GM04503 (cell line): ENCODE measurements around the gene PLXNA1.
A peak's percentile ranks its signal among the peaks of the same experiment; 100 is the strongest.

ENCODE experiments used
- DNase-seq: peaks from one replicate; pipeline ENCODE4 v3.0.0-alpha.2; 2012; ENCODE audit warnings: low read depth

PLXNA1 gene

DNA sequence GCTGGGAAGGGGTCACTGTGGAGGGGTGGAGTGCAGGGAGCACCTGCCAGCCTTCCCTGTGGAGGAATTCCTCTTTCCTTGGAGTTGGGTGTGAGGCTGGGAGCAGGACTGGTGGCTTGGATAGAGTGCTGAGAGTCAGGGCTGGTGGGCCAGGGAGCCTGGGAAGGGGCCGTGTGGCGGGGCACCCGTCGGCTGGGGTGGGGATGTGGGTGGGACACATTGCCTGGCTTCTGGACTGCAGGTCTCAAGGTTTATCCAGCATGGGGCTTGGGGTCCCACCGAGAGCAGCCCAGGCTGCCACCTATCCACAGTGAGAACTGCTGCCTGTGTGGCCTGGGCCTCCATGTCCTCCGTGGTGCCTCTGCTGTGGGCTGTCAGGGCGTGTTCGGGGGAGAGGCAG lies 4.7 kb downstream of the PLXNA1 start:
- no peak for DNase-seq

DNA sequence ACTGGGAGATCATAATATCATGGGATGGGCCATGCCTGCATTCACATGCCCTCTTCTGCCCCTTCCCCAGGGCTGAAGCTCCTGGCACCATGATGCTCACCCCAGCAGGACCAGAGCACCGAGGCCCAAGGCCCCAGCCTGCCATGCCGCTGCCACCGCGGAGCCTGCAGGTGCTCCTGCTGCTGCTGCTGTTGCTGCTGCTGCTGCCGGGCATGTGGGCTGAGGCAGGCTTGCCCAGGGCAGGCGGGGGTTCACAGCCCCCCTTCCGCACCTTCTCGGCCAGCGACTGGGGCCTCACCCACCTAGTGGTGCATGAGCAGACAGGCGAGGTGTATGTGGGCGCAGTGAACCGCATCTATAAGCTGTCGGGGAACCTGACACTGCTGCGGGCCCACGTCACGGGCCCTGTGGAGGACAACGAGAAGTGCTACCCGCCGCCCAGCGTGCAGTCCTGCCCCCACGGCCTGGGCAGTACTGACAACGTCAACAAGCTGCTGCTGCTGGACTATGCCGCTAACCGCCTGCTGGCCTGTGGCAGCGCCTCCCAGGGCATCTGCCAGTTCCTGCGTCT lies 5.6 kb downstream of the PLXNA1 start:
- DNase-seq, result no peak

DNA sequence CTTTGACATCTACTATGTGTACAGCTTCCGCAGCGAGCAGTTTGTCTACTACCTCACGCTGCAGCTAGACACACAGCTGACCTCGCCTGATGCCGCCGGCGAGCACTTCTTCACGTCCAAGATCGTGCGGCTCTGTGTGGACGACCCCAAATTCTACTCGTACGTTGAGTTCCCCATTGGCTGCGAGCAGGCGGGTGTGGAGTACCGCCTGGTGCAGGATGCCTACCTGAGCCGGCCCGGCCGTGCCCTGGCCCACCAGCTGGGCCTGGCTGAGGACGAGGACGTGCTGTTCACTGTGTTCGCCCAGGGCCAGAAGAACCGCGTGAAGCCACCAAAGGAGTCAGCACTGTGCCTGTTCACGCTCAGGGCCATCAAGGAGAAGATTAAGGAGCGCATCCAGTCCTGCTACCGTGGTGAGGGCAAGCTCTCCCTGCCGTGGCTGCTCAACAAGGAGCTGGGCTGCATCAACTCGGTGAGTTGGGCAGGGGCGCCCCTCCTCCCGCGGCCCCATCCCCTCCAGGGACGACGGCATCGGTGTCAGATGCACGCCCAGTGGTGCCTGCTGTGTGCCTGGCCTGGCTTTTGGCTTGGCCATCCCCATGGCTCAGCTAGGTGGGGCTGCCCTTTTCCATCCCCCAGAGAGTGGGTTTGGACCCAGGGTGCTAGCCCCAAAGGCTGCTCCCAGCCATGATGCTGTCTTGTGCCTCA lies 6.6 kb downstream of the PLXNA1 start:
- DNase-seq, result no peak

DNA sequence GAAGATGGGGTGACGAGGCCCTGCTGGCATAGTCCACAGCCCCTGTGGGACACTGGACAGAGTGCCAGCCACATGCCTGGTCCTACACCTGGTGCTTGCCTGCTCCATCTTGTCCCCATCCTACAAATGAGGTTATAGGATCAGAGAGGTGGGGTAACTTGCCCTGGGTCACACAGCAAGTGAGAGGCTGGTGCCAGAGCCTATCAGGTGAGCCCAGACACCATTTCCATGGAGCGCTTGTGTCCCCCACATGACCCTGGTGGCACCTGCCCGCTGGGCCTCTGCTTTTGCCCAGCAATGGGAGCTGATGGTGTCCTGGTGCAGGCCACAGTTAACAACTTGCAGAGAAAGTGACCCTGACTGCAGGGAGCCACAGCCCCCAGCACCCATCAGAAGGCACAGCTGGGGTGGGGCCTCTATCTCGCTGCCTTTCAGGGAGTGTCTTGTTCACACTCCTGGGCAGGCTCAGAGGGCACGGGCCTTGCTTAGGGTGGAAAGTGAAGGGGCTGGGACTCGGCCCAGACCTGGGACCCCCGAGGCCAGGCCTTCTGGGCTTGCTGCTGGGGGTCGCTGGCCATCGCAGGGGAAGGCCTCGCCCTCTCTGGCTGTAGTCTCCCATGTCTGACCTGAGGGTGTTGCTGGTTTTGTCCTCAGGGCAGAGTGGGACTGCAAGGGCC lies 7.2 kb downstream of the PLXNA1 start:
- DNase-seq, result no peak

DNA sequence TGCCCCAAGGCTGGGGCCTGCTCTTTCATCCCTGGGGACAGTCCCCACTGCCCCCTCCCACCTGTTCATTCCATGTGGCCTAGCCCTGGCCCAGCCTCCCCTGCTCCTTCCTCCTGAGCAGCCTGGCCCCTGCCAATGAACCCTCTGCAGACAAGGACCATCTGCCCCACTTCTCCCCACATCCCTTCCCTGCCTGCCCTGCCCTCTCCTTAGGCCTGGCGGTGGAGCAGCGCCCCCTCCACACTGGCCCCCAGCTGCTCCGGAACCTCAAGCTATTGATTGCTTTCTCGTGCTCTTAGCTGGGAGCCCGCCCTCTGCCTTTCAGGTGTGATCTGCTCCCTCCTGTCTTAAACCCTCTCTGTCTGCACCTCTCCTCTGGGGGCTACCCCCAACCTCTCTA lies 8.0 kb downstream of the PLXNA1 start:
- no peak for DNase-seq

DNA sequence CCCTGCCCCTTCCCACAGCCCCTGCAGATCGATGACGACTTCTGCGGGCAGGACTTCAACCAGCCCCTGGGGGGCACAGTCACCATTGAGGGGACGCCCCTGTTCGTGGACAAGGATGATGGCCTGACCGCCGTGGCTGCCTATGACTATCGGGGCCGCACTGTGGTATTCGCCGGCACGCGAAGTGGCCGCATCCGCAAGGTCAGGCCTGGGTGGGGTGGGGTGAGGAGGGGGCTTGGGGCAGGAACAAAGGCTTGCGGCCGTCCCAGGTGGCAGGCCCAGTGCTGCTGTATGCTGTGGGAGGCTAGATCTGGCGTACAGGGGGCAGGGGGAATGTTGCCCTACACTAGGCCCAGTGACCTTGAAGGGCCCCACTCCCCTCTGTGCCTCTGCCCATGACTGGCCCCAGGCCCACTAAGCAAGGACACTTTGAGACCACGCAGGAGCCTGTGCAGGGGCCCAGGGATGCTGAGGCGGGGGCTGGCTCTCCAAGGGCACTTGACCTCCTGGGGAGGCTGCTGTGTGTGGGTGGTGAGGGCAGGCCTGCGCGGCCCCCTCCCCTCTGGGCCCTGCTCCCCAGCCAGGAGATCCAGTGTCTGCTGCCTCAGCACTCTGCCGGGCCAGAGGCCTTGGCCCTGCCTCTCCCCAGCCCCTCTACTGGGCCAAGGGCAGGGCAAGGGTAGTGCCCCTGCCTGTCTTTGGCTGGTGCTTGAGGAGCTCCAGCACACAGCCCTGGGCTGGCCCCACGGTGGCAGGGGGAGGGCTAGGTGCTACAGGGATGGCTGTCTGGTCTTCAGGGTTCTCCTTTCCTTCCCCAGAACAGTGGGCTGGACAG lies 8.7 kb downstream of the PLXNA1 start:
- DNase-seq, result no peak

DNA sequence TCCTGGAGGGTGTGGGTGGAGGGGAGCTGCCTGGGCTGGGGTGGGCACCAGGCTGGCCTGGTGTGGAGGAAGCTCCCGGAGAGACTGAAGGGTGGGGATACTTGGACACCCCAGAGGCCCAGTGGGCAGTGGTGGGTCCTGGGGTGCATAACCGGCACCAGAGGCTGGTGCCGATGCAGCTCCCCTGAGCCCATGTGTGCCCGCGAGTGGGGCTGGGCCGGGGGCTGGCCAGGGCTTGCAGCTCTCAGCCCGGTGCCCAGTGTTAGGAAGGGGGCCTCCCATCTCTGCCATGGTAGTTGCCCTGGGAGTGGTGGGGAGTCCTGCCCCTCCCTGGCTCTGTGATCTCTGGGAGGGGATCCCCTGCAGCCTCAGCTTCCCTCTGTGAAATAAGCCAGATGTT lies 9.3 kb downstream of the PLXNA1 start:
- no peak for DNase-seq

DNA sequence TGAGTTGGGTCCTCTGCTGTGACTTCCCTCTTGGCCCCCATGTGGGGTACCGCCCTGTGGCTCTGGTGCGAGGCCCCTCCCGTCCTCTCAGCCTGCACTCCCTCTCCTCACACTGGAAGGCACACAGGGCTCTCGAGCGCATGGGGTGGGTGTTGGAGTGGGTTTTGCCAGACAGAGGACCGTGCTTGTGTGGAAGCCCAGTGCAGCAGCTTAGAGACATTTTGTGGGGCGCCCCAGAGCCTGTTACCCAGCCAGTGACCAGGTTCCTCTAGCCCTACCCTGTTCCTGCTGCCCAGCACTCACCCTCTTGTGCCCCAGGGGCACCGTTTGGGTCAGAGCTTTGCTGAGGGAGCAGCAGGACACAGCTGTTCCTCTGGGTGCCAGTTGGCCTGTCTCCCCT lies 9.9 kb downstream of the PLXNA1 start:
- no peak for DNase-seq

DNA sequence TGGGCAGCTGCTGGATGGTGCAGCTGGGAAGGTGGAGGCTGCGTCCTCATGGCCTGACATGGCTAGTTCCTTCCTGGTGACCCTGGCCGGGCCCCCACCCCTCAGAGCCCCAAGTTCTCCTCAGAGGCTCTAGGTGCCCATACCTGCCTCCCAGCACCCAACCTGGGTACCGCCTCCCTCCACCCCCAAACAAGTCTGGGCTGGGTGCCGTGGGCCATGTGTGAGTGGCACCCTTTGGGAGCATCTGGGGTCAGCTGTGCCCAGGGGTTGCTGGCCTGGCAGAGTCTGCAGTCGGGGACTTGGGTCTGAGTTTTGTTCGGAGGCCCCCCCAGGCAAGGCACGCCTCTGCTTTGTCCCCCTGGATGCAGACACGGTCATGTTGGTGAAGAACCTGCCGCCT lies 10.5 kb downstream of the PLXNA1 start:
- DNase-seq, result no peak

DNA sequence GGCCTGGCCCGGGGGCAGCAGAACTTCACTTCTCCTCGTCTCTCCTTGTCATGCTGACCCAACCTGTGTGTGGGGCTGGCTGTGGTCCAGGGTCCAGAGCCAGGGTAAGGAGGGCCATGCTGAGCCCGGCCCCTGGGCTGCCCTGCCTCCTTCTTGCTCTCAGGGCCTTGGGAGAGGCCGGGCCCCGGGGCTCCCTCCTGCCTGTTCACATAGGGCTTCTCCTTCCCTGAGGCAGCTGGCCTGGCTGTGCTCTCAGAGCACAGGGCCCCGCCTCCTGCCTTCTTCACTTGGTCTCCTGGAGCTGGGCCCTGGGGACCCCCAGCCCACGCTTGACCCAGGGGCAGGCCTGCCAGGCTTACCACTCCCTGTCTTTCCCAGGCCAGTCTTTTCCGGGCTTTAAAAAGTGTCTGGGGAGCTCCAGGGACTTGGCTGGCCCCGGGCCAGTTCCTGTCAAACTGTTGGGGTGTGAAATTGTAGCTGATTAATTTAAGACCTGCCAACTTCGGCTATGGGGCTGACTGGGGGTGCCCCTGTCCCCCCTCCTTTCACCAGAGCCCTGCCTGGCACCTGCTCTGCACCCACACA lies 11.8 kb downstream of the PLXNA1 start:
- no peak for DNase-seq

DNA sequence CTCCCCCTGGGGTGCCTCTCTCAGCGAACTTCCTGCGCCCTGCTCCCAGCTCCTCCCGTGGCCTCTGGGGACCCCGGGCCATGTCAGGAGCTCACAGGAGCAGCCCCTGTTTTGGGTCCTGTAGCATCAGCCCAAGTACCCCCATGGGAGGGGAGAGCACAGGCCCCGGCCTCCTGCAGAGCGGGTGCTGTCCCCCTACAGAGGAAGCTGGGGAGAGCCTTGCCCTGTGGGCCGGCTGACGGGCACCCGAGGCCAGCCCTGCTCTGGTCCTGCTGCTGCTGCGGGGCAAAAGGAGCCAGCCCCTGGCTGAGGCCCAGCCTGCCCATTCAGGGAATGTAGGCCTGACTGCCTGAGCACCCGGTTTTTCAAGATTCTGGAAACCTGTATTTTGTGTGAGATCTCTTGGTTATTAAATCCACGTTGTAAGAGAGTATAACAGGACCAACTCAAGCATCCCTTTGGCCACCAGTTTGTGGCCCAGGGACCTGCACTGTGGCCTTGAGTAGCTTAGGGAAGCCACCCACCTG lies 12.4 kb downstream of the PLXNA1 start:
- DNase-seq, result no peak

DNA sequence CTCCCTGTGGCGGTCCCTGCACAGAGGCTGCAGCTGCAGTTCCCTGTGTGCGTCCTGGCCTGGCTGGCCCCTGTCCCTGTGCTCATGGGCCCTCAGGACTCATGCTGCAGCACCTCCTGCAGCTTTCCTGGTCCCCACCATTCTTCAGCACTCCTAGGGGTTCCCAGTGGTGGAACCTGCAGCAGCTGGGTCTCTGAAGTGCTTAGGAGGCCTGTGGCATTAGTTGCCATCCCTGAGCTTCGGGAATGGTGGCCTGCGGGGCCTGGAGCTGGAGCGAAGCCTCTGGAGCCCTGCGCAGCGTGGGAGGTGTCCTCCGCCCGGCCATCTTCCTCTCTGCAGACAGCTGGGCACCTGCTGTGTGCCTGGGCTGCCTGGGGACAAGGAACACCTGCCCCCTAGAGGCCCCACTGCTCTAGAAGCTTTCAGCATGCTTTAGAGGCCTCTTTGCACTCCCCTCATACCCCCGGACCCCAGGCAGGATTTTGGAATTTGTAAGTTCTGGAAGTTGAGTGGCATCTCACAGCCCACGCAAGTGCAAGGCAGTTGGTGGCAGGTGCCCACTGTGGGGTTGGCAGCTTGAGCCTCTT lies 13.1 kb downstream of the PLXNA1 start:
- no peak for DNase-seq

DNA sequence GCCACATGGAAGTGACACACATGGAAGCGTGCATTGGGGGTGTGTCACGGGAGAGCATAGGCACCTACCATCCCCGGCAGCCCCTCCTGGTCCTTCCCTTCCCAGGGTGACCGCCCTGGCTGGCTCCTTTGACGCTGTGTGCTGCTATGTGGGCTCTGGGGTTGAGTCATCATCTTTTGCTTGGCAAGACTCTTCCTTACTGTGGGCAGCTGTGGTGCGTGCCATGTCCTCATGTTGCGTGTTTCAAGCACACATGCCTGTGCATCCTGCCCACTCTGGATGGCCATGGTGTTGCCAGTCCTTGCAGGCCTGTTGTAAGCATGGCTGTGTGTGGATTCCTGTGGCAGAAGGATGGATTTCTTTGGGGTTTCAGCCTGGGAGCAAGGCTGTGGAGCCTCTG lies 14.0 kb downstream of the PLXNA1 start:
- DNase-seq, result peak; percentile 51

DNA sequence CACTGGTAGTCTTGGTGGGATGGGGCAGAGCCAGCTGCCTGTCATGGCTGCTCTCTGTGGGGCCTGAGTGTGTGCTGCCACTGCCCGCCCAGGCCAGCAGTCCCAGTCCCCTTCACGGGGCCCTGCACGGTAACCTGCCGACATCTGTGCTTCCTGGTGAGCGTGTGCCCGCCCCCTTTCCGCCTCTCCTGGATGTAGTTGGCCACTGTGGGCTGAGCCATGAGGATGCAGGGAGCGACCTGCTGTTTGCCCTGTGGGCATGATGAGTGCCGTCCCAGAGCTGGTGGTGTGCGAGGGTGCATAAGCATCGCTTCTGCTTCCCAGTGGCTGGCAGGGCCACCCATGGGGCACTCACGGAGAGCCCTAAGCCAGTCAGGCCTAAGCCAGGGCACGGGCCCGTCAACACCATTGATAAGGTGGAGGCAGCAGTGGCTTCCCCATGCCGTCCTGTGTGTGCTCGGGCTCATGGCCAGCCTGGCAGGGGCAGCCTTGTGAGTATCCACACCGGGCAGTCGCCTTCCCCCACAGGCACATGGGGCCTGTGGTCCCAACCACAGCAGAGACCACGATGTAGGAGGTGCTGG lies 14.6 kb downstream of the PLXNA1 start:
- no peak for DNase-seq

DNA sequence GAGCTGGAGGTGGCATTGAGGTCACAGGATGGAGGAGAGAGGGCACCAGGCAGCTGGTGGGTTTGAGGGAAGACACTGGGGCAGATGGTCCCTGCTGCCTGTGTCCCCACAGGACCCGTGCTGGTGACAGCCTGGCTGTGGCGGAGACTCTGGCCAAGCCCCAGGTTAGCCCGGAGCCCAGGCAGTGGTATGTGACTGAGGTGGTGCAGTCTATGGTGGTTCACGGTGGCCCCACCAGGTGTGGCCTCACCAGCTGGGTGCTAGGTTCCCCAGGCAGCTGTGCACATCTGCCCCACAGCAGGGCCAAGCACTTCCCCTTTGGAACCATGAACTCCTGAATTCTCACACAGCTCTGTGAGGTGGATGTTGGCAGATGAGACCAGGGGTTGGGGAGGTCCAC lies 15.4 kb downstream of the PLXNA1 start:
- DNase-seq, result no peak

DNA sequence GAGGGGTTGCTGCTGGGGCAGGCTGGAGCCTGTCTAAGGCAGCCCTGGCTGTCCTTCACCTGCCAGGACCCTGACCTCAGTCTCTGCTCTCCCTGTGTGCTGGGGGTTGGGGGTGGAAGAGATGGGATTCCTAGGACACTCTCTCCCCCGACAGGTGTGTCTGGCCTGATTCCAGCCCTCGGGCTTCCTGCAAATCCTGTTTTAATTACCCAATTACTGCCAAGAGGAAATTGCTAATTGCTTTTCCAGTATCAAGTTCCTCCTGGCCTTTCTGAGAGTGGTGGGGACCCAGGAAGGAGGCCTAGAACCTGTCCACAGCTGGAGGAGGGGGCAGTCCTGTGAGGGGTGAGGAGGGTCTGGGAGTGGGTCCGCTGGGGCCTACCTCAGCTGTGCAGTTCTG lies 15.8 kb downstream of the PLXNA1 start:
- no peak for DNase-seq

DNA sequence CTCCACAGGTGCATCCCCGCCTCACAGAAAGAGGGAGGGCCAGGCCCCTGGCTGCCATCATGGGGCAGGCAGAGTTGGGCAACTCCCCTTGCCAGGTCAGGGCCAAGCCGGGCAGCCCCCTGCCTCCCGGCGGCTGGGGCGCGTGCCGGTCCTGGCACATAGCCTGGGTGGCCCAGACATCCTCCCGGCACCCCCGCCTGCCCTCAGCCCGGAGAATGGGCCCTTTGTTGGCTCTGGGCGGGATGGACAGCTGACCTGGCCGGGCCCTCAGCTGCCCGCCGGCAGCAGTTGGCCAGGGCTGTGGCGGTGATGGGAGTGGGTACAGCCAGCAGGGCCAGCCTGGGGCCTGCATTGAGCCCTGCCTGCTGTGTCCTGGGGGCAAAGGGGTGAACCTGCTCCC lies 16.5 kb downstream of the PLXNA1 start:
- no peak for DNase-seq

DNA sequence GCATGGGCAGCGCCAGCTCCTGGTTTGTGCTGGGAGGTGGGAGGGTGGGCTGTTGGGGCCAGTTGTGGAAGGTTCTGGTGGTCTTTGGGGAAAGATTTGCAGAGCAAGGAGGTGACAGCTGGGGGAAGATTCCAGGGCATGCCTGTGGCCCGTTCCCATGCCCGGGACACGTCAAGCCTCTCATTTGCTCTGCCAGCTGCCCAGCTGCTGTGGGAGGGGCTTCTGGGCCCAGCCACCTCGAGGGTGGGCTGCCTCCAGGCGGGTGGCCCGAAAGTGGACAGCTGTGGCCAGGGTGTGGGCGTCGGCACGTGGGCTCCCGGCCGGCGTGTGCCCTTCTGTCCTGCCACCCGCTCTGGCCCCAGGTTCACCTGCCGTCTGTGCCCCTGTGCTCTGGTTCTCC lies 17.2 kb downstream of the PLXNA1 start:
- DNase-seq, result no peak

DNA sequence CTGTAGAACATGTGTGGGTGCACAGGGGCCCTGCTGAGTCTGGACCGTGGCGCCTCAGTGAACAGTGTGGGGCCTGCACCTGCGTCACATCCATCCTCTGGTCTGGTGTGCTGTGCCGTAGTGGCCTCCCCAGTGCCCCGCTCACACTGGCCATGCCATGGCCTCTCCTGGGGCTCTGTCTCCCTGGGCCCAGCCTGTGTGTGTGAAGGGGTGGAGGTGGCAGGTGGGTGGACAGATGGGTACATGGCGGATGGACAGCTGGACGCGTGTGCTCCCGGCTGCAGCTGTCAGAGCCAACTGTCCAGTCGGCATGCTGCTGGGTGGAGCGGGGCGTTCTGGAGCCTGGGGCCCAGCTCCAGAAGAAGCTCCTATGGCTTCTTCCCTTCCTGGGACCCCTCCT lies 17.8 kb downstream of the PLXNA1 start:
- no peak for DNase-seq

DNA sequence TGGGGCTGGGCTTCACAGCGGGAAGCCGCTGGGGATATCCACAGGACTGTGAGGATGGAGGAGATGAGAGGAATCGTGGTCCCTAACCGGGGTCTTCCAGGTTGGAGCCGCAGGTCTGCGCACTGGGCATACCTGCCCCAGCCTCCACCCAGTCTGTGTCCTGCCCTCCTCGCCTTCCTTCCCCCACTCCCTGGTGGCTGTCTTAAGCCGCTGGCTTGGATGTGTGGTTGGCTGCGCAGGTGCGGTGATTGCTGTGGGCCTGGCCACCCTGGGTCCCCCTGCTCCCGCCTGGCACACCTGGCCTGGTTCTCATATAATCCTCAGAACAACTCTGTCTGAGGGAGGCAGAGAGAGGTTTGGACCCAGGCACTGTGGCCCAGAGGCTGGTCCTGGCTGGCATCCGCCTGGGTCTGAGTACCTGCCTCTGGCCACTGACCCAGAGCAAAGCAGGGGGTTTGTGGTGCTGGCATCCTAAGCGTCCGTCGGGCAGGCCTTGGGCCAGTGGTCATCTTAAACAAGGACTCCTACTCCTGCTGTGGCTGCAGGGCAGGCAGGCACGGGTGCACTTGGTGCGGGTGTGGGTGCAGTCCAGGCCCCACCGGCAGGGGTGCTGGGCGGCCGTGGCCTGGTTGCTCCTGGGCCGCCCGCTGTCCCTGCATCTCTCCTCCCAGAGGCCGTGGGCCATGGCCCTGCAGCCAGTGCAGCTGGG lies 18.7 kb downstream of the PLXNA1 start:
- DNase-seq, result no peak
